ENCODE measurements around the gene THBS1.
A peak's percentile ranks its signal among the peaks of the same experiment; 100 is the strongest.

THBS1 gene

DNA sequence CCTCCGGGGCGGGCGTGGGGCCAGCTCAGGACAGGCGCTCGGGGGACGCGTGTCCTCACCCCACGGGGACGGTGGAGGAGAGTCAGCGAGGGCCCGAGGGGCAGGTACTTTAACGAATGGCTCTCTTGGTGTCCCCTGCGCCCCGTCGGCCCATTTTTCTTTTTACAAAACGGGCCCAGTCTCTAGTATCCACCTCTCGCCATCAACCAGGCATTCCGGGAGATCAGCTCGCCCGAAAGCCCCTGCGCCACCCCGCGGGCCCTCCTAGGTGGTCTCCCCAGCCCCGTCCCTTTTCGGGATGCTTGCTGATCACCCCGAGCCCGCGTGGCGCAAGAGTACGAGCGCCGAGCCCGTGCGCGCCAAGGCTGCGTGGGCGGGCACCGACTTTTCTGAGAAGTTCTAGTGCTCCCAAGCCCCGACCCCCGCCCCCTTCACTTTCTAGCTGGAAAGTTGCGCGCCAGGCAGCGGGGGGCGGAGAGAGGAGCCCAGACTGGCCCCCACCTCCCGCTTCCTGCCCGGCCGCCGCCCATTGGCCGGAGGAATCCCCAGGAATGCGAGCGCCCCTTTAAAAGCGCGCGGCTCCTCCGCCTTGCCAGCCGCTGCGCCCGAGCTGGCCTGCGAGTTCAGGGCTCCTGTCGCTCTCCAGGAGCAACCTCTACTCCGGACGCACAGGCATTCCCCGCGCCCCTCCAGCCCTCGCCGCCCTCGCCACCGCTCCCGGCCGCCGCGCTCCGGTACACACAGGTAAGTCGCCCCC lies at the start of gene THBS1:
Gene THBS1, plus strand, starts transcription at position 595 of the 757 bp plus-strand sequence. CDS start 779 bp downstream, outside the sequence.
- peak; percentile 84 for DNase-seq (ENCODE audit: low read depth)

DNA sequence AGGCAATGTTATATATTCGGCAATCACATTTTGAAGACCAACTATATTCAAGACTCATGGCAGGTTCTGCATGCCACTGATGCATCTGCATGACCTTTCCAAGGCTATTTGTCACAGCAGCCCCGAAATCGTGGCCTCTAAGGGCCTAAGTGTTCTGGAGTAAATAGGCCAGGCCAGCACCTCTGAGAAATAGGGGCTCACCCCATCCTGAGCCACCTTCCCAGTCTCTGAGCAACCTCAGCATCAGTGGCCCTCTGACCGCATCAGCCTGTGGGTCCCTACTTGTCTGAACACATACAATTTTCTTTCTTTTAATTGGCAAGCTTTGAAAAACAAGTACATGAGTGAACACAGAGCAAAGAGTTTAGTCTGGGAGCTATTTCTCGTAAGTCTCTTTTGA lies 45.9 kb upstream of the THBS1 start:
- no peak for DNase-seq (ENCODE audit: low read depth)

DNA sequence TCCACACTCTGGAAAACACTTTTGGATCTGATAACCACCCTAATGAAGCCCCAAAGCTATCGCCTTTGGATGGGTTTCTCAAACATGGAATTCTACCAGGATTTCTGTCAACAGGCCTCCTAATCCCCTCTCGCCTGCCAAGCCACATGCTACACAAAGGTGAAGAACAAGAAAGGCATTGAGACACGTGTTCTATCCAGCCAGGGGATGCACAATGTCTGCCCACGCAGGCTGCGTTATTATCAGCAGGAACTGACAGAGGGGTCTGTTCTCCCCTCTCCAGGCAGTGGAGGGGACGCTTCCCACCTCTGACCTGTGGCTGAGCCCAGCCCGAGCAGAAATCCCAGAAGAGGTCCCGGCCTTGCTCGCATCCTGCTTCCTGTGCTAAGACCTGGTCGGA lies 45.4 kb upstream of the THBS1 start:
- no peak for DNase-seq (ENCODE audit: low read depth)

- no peak for DNase-seq (ENCODE audit: low read depth)
Observed at GRCh38 chr15:39538936-39539335, 41.9 kb upstream of the THBS1 start.

DNA sequence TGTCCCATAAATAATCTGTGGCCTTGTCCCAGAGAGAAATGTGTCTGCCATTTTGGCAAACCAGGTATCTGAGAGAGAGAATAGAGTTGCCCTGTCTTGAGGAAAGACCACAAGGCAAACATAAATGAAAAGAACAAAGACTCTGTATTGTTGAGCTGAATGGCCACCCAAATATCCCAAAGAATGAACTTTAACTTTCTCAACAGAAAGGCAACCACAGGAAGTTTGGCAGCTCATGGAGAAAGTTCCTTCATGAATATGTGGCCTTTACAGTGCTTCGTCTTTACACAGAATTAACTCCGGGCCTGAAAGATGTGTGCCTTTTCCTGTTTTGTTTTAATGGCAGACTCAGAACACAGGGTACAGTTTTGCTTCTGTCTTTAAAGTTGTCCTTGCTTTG lies 41.4 kb upstream of the THBS1 start:
- DNase-seq (ENCODE audit: low read depth), result no peak

DNA sequence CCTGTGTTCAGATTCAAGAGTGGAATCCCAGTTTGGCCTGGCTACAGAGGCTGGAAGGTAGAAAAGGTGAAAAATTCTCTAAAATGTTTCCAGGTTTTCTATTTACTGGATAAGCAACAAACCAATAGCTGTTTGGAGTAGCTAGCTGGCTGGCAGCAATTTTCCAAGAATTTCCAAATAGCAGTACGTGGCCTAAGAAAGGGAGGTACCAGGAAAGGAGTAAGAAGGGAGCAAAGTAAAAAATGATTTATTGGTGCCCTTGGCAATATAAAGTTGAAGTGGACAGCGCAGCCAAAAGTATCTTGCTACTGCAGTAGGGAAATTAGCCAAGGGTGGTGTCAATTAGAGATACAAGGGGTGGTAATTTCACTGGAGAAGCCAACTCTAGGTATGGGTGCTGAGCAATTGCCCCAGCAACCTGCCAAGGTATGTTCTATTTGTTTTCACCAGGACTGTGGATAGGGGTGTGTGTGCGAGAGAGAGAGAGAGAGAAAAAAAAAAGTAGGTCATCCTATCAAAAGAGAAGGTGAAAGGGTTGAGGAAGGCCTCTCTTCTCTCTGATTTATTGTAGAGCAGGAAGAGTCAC lies 40.8 kb upstream of the THBS1 start:
- no peak for DNase-seq (ENCODE audit: low read depth)

GRCh38 chr15:39542385-39543065 lies 38.4 kb upstream of the THBS1 start:
- no peak for DNase-seq (ENCODE audit: low read depth)

GRCh38 chr15:39543651-39544050 lies 37.2 kb upstream of the THBS1 start:
- DNase-seq (ENCODE audit: low read depth), result no peak

DNA sequence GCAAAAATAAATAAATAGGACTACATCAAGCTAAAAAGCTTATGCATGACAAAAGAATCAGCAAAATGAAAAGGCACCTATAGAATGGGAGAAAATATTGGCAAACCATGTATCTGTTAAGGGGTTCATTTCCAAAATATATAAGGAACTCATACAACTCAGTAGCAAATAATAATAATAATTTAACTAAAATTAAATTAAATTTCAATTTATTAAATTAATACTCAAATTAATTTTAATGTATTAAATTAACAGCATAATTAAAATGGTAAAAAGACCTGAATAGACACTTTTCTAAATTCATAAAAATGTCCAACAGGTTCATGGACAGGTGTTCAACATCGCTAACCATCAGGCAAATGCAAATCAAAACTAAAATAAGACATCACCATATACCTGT lies 34.0 kb upstream of the THBS1 start:
- DNase-seq (ENCODE audit: low read depth), result no peak

DNA sequence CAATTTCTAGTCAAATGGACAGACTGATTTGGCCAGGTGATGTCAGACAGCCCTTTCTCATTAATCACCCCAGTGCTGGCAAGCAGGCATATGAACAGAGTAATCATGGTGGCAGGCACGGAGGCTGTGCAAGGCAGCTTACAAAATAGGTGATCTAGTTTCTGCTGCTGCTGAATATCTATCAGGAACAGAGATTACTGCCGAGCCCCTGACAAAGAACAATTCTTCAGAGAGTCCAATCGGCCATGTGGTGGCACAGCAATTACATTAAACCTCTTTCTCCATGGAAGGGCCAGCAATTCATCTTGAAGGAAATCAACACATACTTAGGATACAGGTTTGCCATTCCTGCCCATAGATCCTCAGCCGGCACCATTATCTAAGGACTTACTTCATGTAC lies 32.3 kb upstream of the THBS1 start:
- DNase-seq (ENCODE audit: low read depth), result no peak

DNA sequence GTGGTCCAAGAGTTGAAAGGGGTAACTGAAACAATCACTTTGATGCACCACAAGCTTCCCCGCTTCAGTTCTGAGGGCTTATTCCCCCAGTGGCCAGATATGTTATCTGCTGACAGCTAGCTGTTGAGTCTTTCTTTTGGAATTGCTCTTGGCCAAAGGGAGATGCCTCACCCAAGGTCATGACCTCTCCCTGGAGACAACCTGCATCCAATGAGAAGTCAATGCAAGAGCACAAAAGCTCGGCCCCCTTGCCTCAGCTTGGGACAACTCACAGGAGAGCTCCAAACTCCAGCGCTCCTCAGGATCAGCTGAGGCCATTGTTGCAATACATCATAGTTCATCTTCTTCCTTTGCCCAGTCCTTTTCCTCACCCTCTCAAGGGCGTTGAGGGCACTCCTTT lies 31.0 kb upstream of the THBS1 start:
- DNase-seq (ENCODE audit: low read depth), result peak; percentile 41

GRCh38 chr15:39551476-39551875 lies 29.4 kb upstream of the THBS1 start:
- no peak for DNase-seq (ENCODE audit: low read depth)

DNA sequence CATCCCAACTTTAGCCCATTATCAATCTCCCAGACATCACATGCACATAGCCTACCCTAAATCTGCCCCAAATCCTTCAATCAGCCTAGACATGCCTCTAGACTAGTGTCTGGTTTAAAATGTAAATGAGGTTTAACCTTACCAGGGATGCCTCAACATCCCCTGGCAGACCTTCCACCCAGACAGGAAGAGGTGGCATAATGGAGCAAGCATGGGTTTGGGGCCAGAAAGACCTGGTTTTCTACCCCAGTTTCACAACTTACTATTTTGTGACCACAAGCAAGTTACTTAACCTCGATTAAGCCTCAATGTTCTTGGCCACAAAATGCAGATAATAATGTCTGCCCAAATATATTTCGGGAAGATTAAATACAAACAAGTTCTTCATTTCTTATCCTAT lies 28.3 kb upstream of the THBS1 start:
- DNase-seq (ENCODE audit: low read depth), result no peak

DNA sequence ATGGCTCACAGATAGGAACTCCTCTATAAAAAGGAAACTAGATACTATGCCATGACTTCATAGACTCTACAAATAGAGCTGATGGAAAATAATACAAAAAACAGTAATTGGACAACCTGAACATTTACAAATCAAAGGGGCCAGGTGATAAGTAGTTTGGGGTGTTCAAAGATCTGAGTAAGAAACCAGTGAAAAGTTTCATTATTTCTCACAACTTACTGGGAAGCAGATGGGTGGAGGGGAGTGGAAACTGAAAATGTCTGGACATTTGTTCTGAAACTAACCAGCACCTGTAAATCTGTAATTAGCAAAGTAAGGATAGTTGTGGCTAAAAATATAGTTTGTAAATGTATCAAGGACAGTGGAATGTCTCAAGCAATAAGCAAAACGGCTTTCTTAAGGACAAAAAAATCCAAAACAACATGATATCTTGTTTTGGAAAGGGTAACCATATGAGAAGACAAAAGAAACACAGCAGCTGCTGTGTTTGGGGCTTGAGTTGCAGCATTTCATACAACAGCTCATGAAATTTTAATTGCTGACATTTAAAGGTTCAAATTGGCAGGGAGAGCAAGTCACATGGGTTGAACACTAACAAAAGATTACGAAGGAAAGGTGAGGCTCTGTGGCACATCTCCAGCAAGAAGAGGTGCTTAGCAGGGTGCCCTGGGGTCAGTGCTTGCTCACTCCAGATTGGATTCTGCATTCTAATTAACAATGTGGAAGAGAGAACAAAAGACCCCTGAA lies 26.8 kb upstream of the THBS1 start:
- no peak for DNase-seq (ENCODE audit: low read depth)

GRCh38 chr15:39554746-39555387 lies 26.0 kb upstream of the THBS1 start:
- no peak for DNase-seq (ENCODE audit: low read depth)

DNA sequence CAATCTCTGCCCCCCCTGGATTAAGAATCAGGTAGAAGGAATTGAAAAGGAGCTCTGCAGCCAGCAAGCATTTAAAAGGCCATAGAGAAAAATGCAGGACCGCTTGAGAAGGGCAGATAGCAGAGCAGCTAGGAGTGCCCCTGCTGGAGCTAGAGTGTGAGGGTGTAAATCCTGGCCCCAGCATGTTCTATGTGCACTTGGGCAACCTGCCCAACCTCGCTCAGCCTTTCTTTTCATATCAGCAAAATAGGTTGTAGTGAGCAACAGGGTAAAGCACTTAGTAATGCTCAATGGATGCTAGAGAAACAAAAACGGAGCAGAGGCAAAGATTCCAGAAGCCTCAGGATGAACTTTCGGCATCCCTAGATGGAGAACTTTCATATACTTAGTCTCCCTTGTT lies 25.0 kb upstream of the THBS1 start:
- no peak for DNase-seq (ENCODE audit: low read depth)

- no peak for DNase-seq (ENCODE audit: low read depth)
Observed at GRCh38 chr15:39556461-39556860, 24.4 kb upstream of the THBS1 start.

DNA sequence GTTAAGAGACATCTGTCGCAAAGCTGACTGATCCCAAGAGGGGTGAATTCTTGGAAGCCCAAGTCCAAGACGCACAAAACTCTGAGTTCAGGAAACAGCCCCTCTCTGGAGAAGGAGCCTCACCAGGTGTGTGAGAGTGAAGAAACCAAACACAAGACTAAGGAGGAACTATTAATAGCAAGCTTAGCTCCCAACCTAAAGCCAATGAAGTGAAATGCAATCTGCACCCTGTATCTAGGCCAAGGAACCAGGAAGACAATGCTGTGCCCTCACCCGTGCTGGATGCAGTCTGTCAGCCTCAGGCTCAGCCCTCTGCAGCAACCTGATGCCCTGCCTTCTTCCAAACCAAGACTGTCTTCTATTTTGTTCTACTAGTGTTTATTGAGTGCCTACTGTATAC lies 22.5 kb upstream of the THBS1 start:
- no peak for DNase-seq (ENCODE audit: low read depth)

DNA sequence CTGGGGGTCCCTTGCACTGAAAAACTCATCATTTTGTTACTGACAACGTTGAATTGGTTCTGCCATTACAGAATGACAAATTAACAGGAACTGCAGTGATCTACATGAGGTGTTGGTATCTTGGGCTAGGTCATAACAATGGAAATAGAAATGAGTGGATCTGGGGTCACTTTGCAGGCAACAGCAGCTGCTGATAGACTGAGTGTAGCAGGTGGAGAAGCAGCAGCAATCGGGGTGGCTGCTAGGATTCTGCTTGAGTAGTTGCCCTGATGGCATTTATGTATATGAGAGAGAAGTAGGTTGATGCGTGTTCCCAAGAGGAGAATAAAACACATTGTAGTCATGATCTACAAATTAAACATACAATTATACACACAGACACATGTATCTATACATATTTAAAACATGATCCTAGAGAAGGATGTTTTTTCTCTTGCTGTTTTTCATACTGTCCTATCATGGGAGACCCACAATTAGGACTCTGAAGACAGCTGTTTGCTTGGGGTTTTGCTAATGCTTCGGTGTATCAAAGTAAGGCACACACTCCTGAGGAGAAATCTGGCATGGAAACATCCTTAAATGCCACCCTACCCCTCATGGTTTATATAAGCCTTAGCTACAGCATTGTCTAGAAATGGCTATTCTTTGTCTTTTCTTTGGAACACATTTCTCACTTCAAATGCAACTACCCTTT lies 15.8 kb upstream of the THBS1 start:
- DNase-seq (ENCODE audit: low read depth), result no peak

DNA sequence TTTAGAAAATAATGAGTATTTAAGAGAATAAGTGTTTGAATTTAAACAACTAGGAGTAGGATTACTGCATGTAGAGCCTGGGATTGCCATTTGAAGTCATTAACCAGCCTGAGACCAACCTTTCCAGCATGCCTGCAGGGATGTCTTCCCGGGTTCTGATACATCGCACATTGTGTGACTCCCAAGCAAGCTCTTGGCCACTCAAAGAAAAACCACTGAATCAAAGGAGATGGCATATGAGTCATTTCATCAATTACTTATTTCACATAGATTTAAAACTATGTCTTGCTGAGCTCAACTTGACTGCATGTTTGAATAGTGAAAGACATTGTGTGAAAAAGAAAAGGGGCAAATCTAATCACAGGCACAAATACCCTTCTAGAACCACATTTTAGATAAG lies 15.0 kb upstream of the THBS1 start:
- DNase-seq (ENCODE audit: low read depth), result no peak

DNA sequence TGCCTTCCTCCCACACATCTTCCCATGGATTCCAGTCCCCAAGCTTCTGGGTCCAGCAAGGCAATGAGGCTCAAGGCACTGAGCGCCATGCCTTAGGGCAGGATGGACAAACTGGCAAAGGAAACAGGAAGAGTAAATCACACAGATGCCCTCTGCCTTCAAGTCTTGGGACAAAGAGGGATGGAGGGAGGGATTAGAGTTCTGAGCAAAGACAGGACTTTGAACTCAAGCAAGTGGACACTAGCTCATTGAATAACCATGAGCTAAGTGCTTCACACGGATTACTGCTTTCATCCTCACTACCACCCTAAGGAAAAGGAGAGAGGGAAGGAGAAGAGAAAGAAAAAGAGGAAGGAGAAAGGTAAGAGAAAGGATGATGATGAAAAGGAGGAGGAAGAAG lies 7.6 kb upstream of the THBS1 start:
- no peak for DNase-seq (ENCODE audit: low read depth)

- DNase-seq (ENCODE audit: low read depth), result peak; percentile 21
Observed at GRCh38 chr15:39573844-39574243, 7.0 kb upstream of the THBS1 start.
